GM19240 (cell line): ENCODE measurements around the gene OSBPL3.
"Not testable (repeated sequence)": the region's sequence is repeated elsewhere in the genome, so short reads cannot be mapped to it uniquely, and the experiment has no call there.

Experiments
- DNase-seq: peaks from one replicate; pipeline ENCODE4 v3.0.0; 2011; ENCODE audit warnings: low spot score; ENCODE audit not compliant: insufficient read length

The OSBPL3 gene

DNA sequence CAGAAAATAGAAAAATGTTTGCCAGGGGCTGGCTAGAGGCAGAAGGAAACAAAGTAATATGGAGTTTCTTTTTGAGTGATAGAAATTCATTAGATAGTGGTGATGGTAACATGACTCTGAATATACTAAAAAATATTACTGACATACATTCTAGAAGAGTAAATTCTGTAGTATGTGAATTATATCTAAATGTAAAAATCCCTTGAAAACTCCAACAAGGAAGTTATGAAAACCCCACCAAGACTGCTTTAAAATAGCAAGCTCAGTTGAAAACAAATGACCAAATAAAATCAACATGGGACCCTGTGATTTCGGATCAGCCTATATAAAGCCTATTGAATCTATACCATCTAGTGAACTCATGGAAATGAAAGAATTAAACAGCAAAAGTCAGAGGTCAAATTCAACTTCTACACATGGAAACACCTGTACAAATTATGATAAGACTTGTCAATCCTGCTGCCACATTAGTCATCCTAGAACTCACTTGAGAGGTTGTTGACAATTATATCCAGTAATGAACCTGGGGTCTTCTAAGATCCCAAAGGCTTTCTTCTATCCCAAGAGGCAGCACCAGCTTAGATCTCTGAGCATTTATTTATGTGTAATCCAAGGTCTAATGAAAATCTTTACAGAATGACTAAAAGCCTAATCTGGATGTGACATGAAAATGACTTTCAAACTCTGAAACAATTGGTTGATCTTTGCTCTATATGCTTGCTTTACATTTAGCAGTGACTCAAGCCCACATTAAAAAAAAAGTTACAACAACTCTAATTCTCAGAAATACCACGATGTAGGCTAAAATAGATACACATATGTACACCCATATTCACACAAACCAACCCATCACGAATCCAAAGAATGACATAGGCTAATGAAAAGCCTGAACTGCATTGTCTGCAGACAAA lies 59.3 kb downstream of the OSBPL3 start:
- DNase-seq = no peak

DNA sequence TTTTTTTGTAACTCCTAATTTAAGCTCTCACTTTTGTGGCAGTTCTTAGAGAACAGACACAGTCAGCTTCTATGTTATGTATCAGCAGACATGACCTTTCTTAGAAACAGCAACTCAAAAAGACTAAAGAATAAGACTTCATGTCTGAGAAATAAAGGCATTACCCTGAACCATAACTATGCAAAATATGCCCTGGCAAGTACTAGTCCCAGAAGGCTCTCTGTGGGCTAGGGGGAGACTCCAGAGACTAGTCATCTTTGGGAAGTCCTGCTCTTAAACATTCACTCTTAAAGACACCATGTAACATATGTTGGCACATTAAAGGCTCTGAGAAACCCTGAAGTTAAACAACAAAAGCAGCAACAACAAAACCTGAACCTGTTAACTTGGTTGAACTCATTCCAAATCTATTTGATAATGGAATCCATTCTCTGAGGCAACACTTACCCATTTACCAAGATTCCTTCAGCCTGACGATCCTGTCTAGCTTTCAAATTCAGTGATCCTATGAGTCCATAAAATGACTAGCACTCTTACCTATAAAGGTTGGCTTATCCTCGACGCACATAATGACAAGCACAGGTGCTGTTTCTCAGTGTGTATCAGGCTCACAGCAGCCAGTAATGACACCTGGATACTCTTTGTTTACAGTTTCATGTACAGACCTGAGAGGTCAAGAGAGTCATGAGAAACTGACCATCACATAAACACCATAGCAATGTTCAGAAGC lies 62.3 kb downstream of the OSBPL3 start:
- DNase-seq = no peak

DNA sequence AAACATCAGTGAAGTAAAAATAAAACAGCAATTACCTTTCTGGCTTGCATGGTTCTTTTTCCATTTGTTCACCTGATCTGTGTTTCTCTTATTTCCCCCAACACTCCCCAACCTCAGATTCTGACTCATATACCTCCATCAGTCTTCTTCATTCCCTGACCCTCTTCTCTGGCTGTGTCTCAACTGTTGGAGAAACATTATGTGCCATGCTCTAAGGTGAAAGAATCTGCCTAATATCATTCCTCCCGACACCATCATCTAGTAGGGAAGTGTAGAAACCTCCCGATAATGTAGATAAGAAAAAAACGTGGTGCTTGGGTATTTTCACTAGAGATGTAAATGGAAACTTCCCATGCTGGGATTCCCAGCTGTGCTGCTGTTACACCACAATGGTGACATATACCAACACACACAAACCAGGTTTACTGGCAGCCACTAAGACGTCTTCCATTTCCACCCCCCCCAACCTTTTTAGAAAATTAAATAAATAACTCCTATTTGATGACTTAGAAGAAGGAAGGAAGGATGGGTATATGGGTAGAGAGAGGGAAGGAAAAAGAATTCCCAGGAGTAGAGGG lies 63.4 kb downstream of the OSBPL3 start:
- no peak for DNase-seq

DNA sequence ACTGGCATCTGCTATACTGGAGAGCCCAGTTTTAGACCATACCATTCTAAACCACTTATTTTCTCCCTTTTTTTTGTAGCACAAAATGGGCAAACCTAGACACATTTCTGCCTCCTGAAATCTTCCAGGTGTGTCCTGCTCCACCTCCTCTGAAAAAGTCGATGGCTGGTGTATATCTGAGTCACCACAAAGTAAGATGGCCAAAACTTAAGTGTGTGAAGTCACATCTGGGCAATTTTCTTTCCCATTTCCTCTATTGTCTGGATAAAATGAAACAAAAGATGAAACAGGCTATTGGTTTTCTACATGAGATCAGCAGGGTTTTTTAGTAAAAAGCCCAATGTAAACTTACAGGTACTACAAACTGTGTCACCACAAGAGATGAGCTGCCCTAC lies 65.5 kb downstream of the OSBPL3 start:
- DNase-seq = no peak

DNA sequence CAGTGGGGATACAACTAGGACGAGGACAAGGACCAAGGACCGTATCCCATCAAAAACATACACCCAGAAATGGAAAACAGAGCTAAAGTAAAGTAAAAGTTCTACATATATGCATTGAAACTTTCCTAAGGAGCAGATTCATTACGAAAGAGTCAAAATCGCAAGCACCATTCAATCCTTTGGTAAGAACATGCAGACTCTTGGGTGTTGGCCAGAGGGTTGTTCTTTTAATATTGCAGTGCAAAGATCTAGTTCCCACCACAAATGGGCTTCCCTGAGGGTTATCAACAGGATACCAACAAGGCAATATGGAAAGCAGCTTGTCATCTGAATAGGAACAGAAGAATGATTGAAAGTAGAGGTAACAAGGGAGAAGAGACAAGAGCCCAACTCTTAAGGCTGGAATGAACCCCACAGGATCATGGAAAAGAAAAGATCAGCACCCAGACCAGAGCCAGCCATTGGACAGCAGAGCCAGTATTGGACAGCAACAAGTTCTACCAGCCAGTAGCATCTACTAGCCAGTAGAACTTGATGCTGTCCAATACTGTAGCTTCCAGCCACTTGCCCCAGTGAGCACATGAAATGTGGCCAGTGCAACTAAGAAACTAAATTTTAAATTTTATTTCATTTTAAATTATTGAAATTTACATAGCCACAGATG lies 66.0 kb downstream of the OSBPL3 start:
- no peak for DNase-seq

DNA sequence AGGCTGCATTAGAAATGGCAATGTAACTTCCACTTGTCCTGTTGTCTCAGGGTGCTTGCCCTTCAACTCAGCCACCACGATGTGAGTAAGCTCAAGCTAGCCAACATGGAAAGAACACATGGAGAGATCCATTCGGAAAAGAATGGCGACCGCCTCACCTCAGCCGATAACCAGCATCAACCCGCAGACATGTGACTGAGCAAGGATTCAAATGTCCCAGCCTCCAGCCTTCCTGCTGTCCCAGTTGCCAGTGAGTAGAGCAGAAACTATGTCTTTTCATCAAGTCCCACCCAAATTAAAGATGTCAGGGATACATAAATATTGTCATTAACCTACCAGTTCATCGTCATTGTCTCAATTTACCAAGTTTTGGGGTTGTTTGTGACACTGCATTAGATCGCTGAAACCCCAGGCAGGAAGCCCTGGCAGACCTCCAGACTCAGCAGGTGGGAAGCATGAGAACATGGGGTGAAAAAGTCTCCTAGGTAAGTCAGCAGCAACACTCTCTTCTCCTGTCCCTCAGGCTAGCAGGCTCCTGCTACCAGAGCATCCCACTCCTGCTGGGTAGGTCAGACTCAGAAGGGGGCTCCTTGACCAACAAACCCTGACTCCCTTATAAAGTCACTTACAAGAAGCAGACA lies 67.0 kb downstream of the OSBPL3 start:
- no peak for DNase-seq

DNA sequence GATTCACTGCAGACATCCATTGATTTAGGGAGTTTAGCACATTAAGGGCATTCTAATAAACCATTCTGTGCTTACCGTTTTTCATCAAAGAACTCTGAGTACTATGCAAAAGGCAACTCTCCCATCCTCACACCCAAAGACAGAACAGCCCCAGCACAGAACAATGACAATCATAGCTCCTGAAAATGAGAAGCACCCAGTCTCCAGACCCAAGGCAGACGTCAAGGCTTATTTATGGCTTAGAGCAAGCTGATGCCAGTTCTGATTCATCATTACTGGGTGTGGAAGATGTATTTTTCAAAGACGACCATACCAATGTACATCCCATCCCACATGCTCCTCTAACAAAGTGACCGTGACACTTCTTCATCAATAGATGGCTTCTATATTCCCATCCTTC lies 67.6 kb downstream of the OSBPL3 start:
- DNase-seq = no peak

DNA sequence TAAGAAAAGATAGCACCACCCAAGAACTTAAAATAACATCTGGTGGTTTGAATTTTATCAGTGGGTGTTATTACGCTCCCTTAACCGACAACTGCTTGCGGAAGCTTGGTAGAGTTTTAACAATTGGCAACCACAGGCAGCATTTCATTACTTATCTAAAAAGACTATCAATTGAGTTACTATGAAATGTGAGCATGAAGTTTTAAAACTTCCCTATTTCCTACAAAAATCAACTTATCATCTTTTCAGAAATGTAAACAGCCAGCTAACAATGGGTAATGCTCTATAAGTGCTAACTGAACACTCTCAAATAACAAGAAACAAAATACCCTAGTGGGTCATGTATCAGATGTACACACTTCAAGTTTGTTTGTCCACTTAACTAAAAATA lies 68.8 kb downstream of the OSBPL3 start:
- no peak for DNase-seq

DNA sequence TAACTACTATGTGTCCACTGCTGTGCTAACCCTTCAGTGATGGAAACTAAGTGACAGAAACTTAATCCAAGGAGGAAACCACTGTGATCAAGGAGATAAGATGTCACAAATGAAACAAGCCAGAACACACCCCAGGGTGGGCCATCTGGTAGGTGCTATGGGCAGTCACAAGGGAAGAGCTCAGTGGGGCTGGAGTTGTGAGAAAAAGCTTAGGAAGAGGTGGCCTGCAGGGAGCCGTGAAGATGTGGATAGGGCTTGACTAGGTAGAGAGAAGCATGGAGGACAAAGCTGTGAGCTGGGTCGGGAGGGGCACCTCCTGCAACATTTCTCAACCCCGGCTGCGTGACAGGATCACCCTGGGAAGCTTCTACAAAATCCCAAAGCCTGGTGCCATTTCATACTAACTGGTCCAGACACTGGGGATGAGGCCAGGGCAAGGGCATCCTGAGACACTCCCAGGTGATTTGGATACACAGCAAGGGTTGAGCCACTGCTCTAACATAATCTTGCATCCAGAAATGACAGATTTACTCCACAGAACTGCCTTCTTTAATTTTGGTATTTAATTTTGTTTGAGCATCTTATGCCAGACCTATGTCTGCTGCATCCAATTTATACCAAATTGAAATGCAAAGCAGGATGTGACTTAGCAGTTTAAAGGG lies 69.3 kb downstream of the OSBPL3 start:
- DNase-seq = no peak

DNA sequence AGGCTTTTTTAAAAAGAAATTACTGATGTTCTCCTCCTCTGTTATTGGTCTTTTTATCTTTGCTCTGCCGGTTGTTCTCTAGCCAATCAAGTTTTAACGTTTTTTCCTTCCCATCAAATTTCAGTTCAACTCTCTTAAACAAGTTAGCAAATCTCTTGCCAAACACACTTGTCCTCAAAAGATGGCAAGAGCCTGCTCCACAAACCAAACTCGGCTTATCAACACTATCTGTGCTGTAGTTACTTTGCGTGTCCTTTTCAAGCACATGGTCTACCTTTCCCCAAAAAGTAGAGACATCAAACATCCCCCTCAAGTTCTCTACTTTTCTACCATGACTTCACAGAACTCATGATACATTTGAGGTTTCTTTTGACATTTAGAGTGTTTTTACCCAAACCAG lies 71.3 kb downstream of the OSBPL3 start:
- no peak for DNase-seq

DNA sequence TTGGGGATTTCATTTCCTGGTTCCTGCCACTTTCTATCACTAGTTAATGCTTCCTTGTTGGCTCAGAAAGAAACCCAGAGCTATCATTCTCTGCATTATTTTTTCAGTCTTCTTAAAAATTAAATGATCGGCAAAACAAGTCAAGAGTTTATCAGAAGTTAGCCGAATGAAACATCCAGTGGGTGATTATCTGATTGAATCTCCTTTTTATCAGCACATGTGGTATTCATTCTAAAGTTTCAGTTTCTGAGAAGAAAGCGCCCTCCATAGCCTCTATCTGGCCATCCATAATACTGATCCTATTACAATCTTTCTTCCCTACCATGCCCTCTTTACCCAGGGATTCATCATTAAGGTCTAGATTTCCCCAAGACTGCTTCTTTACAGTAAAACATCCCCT lies 71.8 kb downstream of the OSBPL3 start:
- DNase-seq = no peak

DNA sequence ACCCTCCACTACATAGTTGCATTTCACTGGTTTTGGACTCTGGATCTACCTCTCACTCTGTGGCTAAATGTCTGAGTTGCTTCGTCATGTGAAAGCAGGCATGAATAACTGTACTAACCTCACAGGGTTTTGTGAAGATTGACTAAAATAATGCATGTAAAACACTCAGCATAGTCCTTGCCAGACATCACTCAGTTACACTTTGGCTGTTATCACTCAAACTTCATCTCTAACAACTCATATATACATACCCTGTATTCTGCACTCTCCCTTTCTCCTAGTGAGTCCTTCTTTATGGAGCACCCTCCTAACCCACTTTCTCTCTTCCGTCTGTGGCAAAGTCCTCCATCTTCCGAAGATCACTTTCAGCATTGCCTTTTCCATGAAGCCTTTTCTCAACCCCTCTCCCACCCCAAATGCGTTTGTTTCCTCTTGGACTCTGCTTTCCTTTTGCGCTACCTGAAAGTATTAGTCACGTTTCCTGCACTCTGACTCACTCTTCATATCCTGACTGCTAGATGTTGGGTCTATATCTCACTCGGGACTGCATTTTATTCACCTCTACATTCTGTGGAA lies 72.6 kb downstream of the OSBPL3 start:
- DNase-seq = no peak

DNA sequence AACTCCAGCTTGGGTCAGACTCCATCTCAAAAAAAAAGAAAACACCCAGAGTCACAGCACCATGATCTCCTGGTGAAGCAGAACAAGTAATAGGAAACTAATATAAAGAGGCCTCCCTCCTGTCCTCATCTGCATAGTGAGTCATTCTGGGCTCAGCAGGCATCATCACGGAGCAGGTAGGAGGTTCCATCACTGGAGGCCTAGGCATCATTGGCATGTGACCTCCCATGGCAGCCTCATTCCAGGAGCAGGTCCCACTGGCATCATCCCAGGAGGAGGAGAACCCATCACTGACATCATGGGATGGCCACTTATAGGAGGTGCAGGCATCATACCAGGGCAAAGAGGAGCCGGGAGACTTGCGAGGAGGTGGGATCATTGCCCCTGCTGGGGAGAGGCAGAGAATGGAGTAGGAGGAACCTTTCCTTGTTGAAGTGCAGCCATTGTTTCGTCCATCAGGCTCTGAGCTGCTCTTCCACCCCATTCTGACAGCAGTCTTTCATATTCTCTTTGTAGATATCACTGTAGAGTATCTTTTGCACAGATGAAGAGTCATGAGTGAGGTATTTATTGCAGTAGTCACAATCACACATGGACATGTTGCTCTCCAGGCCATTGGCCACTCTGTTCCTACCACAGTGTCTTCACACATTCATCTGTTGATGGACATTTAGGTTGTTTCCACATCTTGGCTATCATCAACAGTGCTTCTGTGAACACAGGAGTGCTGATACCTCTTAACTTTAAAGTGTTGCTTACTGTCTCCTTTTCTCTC lies 73.8 kb downstream of the OSBPL3 start:
- no peak for DNase-seq

DNA sequence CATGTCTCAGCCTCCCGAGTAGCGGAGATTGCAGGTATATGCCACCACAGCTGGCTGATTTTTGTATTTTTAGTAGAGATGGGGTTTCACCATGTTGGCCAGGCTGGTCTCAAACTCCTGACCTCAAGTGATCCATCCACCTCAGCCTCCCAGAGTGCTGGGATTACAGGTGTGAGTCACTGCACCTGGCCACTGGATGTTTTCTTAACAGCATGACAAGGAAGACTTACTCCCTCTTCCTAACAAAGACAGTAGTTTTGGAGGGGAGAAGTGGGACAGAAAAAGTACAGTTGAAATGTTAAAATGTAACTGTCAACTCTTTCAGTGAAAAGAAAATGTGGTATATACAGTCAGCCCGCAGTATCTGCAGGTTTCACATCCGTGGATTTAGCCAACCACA lies 76.0 kb downstream of the OSBPL3 start:
- not testable (repeated sequence) for DNase-seq

DNA sequence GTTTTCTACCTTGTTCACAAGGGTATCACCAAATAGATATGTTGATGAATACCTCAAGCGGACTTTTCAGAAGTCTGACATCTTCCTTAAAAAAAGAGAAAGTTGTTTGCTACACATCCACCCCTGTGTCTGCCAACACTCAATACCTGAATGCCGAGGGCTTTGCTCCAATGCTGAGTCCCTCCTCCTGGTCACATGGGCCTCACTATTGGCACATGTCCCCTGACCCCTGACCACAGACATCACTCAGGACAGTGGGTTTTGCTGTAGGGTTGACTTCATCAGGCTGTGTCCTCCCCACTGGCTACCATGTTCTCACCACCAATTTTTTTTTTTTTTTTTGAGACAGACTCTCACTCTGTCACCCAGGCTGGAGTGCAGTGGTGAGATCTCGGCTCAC lies 76.4 kb downstream of the OSBPL3 start:
- DNase-seq = no peak

DNA sequence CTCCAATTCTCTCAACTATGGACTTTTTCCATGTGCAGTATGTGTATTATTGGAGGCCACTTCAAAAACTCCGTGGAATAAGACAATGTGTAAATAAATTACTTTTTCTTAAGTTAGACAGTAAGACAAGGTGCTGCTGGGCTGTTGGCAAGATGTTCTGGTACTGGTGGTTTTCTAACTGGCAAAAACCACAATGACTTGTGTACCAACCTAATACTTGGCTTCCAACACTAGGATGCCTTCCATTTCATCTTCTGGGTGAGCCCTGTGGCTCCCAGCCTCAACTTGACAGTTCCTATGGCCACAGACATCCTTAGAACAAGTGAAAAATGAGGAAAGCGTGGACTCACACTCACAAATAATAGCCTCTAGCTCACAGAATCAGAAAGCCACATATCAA lies 77.0 kb downstream of the OSBPL3 start:
- no peak for DNase-seq

DNA sequence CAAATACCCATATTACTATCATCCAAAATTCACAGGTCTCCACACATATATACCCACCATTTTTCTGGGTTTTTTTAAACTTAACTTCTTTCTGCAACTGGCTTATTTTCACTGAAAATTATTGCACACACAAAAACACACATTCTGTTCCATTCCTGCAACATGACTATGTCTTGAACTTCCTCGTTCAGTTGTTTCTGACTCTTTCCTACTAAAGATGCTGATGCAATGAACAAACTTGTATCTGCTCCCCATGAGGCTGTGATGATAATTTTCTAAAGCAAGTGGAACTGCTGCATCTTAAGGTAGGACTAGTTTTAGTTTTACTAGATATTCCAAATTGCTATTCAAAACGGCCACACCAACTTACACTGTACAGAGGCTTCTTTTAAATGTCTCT lies 77.7 kb downstream of the OSBPL3 start:
- no peak for DNase-seq

DNA sequence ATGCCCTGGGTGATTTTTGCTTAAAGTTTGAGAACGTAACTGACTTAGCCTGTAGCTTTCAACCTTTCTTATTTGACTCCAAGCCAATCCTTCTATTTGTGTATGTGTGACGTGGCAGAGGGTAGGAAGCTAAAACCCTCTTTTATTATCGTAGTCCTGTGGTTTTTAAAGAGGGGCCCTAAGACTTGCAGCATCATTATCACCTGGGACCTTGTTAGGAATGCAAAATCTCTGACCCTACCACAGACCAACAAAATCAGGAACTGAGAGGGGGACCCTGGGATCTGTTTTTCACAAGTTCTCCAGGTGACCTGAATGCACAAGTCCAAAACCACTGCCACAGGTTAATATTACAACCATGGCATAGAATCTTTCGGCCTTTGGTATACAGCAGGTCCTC lies 80.1 kb downstream of the OSBPL3 start:
- DNase-seq = no peak

DNA sequence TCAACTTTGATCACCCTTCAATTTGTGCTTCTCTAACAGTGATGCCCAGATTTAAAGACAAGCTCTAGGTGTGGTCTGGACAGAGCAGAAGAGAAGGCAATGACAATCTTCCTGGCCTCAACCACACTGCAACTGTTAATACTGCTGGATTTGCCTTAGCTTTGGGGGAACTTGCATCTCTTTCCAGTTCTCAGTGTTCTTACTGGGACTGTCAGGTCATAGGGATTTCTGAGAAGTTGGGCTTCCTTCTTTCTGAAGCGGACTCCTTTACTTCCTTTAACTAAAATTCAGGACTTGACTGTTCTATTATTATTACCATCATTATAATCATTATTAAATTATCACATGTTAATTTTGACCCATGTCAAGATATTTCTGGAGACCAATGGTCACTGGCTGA lies 80.8 kb downstream of the OSBPL3 start:
- DNase-seq = no peak

DNA sequence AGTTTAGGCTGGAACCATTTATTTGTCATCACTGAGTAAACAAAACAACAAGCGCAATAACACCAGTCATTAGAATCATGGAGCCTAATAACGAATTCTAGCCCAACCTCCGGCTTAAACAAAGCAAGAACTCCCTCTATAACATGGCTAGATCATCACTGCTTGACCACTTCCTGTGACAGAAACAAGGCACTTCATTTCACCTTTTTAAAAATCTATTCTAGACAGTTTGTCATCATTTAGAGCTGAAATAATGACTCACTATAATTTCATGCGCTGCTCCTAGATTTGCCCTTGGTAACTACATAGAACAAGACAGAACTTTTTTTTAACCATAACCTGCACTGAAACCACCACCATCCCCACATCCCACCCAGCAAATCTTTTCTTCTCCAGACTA lies 81.3 kb downstream of the OSBPL3 start:
- DNase-seq = no peak
